Posterior vena cava (tissue), 2 donors: ENCODE results near the gene SYT11. TPM values are rescaled to one million over a fixed set of nuclear protein-coding genes. Genes with fewer than 3 reads are reported as not detected.

ENCODE experiments used
- DNase-seq: peaks from one replicate; pipeline ENCODE4 v3.0.0-alpha.2; 2020; ENCODE audit warnings: low spot score
- intact Hi-C, 2 donors: fragments of 100-400 bp; cut with DNase I; formaldehyde crosslinking; loops; one replicate each; pipeline versions ENCODE4 v1.14.1 to v1.14.2; 2022 to 2023
- total RNA-seq, 2 donors: library from RNA; stranded (reverse); fragmentation: NEBNext Ultra II Directional; extraction: Animal tissue kit (Norgen Biotek cat#: 25700); gene quantifications; one replicate each; pipeline ENCODE4 v1.2.1, GENCODE V29; 2021
- donor health status: DM: yes; HTN: yes; CAD: no.
- donor health status: DM: yes; HTN: yes; CAD: no.

The SYT11 gene
- total RNA-seq, 2 donors from 2014 or later: 20.8 to 23.9 TPM

GRCh38 chr1:155859881-155860871 is 809 bp downstream of the SYT11 start:
- intact Hi-C loops: no loop called here
- DNase-seq: peak; percentile 96

- no peak for DNase-seq
- intact Hi-C loops: no loop called here
Measured at GRCh38 chr1:155860970-155861510, 1.7 kb downstream of the SYT11 start.

GRCh38 chr1:155861896-155862295 is 2.5 kb downstream of the SYT11 start:
- no peak for DNase-seq
- intact Hi-C loops: no loop called here

GRCh38 chr1:155864393-155864792 is 5.0 kb downstream of the SYT11 start:
- no peak for DNase-seq
- intact Hi-C loops: no loop called here

DNA sequence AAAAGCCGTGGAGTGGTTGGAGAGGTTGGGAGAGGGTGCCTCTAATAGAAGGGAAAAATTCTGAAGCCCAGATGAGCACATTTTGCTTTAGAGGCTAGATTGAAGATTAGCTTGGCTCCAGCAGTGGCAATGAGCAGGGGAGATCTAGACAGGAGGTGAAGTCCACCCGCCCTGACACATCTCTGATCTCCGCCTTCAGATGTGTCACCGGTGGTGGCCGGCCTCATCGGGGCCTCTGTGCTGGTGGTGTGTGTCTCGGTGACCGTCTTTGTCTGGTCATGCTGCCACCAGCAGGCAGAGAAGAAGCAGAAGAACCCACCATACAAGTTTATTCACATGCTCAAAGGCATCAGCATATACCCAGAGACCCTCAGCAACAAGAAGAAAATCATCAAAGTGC is 8.4 kb downstream of the SYT11 start:
- intact Hi-C loops: no loop called here
- DNase-seq: no peak

DNA sequence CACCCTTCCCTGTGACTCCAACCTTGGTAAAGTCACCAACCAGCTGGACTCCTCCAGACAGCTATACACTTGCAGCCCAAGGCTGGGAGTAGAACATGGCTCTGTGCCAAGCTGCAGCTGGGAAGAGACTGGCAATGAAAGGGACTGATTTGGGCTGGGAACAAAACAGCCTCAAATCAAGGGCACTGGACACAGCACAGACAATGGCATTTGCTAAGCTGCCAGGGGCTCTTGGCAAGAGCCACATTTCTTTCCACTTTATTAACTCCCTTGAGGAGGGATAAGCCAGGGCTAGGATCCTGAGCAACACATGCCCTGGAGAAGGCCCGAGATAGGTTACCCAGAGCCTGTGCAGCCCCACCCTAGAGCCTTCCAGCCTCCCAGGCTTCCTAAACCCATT is 12.0 kb downstream of the SYT11 start:
- no peak for DNase-seq

GRCh38 chr1:155872527-155872926 is 13.2 kb downstream of the SYT11 start:
- intact Hi-C loops: no loop called here
- DNase-seq: no peak

More for the DNA sequence above, 12.0 kb downstream of the SYT11 start:
- intact Hi-C loops: no loop called here

- no peak for DNase-seq
- intact Hi-C loops: no loop called here
Measured at GRCh38 chr1:155873860-155874259, 14.5 kb downstream of the SYT11 start.

- DNase-seq: no peak
- intact Hi-C loops: no loop called here
Measured at GRCh38 chr1:155877945-155878344, 18.6 kb downstream of the SYT11 start.

GRCh38 chr1:155880251-155880650 is 20.9 kb downstream of the SYT11 start:
- intact Hi-C loops: no loop called here
- no peak for DNase-seq

DNA sequence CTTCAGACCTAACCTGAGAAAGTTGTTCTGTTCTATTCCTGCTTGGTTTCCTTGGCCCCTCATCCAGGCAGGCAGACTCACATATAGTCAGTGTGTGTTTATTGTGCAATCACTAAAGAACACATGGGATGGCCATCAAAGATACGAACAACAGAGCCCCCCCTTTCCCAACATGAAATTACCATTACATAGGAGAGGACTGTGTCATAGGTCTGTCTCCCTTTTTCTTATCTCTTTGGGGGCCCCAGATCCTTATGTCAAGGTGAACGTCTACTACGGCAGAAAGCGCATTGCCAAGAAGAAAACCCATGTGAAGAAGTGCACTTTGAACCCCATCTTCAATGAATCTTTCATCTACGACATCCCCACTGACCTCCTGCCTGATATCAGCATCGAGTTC is 21.6 kb downstream of the SYT11 start:
- intact Hi-C loops: no loop called here
- no peak for DNase-seq

DNA sequence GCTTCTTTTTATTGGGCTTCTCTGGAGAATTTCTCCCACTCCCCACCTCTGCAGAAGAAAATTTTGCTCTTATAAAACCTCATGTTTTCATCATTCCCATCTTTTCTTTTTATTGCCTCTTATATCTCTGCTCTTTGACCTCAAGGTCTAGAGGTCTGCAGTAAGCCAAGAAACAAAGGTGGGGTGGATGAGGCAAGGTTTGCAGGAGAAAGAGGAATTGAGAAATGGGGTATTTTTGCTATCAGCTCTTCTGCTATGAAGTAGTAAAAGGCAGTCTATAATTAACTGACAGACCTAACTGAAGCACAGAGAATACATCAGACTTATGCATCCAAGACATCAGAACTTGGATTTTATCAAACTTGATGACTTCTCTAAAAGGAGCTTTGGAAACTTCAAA is 22.9 kb downstream of the SYT11 start:
- no peak for DNase-seq
- intact Hi-C loops: no loop called here

DNA sequence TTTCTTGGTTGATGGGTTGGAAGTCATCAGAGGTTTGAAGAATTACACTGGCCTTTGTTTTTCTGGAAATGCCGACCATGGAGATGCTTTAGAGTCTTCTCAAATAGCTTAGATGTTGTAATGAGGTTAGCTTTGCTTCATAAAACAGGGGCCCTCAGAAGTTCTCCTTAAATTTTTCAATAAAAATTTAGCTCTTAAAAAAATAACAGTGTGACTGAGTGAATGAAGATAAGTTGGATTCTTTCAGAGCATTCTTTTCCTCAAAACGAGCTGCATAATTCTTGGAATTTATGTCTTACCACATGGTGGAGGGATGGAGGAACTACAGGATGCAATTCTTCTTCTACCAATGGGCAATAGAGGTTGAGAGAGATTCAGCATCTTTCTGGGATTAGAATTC is 23.4 kb downstream of the SYT11 start:
- intact Hi-C loops: no loop called here
- no peak for DNase-seq

GRCh38 chr1:155884031-155884960 is 24.9 kb downstream of the SYT11 start:
- peak; percentile 47 for DNase-seq

DNA sequence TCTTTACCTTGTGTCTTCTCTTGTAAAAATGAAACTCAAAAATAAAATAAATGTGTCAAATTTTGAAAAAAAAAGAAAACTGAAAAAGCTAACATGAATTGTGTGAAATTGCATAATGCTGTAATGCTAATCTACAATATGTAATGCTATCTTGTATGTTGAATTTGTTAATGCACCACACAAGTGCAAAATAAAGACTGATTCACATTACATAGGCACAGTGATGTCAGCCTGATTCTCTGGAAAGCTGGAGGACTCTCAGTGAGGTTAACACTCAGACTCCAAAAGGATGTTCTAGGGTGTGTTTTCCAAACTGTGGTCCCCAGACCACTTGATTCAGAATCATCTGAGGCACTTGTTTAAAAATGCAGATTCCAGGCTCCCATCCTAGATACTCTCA is 25.6 kb downstream of the SYT11 start:
- intact Hi-C loops: no loop called here
- peak; percentile 4 for DNase-seq

More at GRCh38 chr1:155884031-155884960, 24.9 kb downstream of the SYT11 start:
- intact Hi-C loops: no loop called here

GRCh38 chr1:155888481-155888880 is 29.1 kb downstream of the SYT11 start:
- intact Hi-C loops: no loop called here
- DNase-seq: no peak

DNA sequence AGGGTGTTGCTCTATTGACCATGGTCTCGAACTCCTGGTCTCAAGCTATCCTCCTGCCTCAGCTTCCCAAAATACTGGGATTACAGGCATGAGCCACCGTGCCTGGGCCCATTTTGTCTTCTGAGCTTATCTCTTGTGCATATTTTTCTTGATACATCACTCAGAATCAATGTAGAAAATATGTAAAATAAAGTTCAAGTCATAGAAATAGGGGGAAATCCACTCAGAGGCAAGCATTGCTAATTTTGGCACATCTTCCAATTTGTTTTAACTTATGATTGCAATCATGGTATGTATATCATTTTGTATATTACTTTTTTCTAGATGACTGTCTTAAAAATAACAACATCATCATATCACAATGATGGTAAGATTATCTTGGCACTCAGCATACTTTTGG is 30.2 kb downstream of the SYT11 start:
- intact Hi-C loops: no loop called here
- peak; percentile 36 for DNase-seq

DNA sequence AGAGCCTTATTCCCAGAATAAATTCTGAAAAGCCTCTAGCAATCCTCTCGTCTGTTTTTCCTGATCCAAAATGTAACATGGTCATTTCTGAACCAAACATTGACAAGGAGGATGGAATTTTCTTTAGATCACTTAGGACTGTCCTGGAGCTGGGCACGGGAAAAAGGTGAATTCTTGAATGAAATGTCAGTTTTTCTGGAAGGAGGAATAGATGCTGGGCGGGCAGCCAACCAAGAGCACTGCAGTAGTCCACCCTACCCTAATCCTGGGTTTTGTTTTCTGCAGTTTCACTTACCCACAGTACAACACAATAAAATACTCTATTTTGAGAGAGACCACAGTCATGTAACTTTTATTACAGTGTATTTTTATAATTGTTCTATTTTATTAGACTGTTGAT is 30.9 kb downstream of the SYT11 start:
- intact Hi-C loops: no loop called here
- peak; percentile 5 for DNase-seq

GRCh38 chr1:155892796-155893195 is 33.4 kb downstream of the SYT11 start:
- no peak for DNase-seq
- intact Hi-C loops: no loop called here
